Measurements from ENCODE around the gene SEMA4G.

- TF ChIP-seq ZNF274 (IDR thresholded peaks at IDR 0.05; ENCODE audit: low read depth, low read length) (no peak), YY1 (IDR thresholded peaks at IDR 0.05; ENCODE audit: insufficient read depth, insufficient read length) (no peak), SUZ12 (IDR thresholded peaks at IDR 0.05; ENCODE audit: extremely low read depth, insufficient read depth, insufficient read length) (no peak)
Observed at GRCh38 chr10:101008823-101009423, 39.6 kb downstream of the SEMA4G start.

Data from NT2/D1 (cell line).